K562 (cell line): ENCODE results near the gene SMAP2. TPM values are rescaled to one million over a fixed set of nuclear protein-coding genes. Genes with fewer than 3 reads are reported as not detected.

Experiments
- BACH1 ChIP-seq: fragments of 200-800 bp; sonication (Bioruptor generic); IDR thresholded peaks from 2 replicates; pipeline ENCODE4 v1.6.1; 2016; ENCODE audit warnings: missing genetic modification characterization, missing compliant biosample characterization
- CREBBP ChIP-seq: IDR thresholded peaks from one replicate; pipeline ENCODE4 v1.6.1; 2012; ENCODE audit warnings: low read depth, mild to moderate bottlenecking, control low read depth, inconsistent platforms, low read length
- EWSR1 ChIP-seq: fragments of 450-650 bp; IDR thresholded peaks from 2 replicates; pipeline ENCODE4 v1.6.1; 2018; ENCODE audit warnings: borderline replicate concordance, mild to moderate bottlenecking, low read depth, moderate library complexity; ENCODE audit not compliant: partially characterized antibody
- GABPB2 ChIP-seq: fragments of 250-450 bp; sonication (Bioruptor Pico); conservative IDR thresholded peaks from 2 replicates; pipeline ENCODE4 v1.5.1; 2021; ENCODE audit warnings: mild to moderate bottlenecking
- HNRNPUL1 ChIP-seq: fragments of 200-400 bp; formaldehyde crosslinking; IDR thresholded peaks from 2 replicates; pipeline ENCODE4 v1.6.1; 2017; ENCODE audit warnings: low read length
- IFI16 ChIP-seq: fragments of 250-450 bp; sonication (Bioruptor Pico); IDR thresholded peaks from 2 replicates; pipeline ENCODE4 v2.1.2; 2022; ENCODE audit warnings: mild to moderate bottlenecking, inconsistent platforms
- KLF6 ChIP-seq: fragments of 250-450 bp; sonication (Bioruptor Pico); IDR thresholded peaks from 2 replicates; pipeline ENCODE4 v1.4.0; 2020; ENCODE audit warnings: mild to moderate bottlenecking, moderate library complexity, borderline replicate concordance
- NBN ChIP-seq: fragments of 450-650 bp; IDR thresholded peaks from 2 replicates; pipeline ENCODE4 v1.6.1; 2016; ENCODE audit warnings: low read depth, mild to moderate bottlenecking
- PTBP1 ChIP-seq: fragments of 200-400 bp; formaldehyde crosslinking; IDR thresholded peaks from 2 replicates; pipeline ENCODE4 v1.6.1; 2017; ENCODE audit warnings: low read depth, low read length
- PURB ChIP-seq: sonication (generic); formaldehyde crosslinking; IDR thresholded peaks from 2 replicates; pipeline ENCODE4 v1.9.0; 2021; ENCODE audit warnings: low read depth, mild to moderate bottlenecking, missing genetic modification reagents
- RFX5 ChIP-seq: IDR thresholded peaks from 2 replicates; pipeline ENCODE4 v1.6.1; 2011; ENCODE audit warnings: low read depth, mild to moderate bottlenecking, improper control_type of control experiment, low read length
- SMAD3 ChIP-seq: fragments of 450-650 bp; formaldehyde crosslinking; conservative IDR thresholded peaks from 2 replicates; pipeline ENCODE4 v1.4.0; 2020; ENCODE audit warnings: mild to moderate bottlenecking
- SMARCA4 ChIP-seq: fragments of 450-650 bp; IDR thresholded peaks from 2 replicates; pipeline ENCODE4 v1.6.1; 2016
- SNIP1 ChIP-seq: fragments of 450-650 bp; IDR thresholded peaks from 2 replicates; pipeline ENCODE4 v1.7.1; 2017; ENCODE audit warnings: low read depth, mild to moderate bottlenecking
- U2AF1 ChIP-seq: fragments of 200-400 bp; formaldehyde crosslinking; optimal IDR thresholded peaks from 2 replicates; pipeline ENCODE3; 2017; ENCODE audit warnings: mild to moderate bottlenecking, low read depth, low read length, moderate library complexity
- ZNF77 ChIP-seq: fragments of 250-450 bp; sonication (Bioruptor Pico); IDR thresholded peaks from 2 replicates; pipeline ENCODE4 v1.5.0; 2020
- polyA plus RNA-seq, 8 experiments: library from polyadenylated mRNA; depleted of rRNA in 4 of 8; stranded (reverse) in 5 of 8; unstranded in 3 of 8; fragments of >200 nt; fragmentation: Nextera tagmentation in 2 of 8; fragmentation: Illumina TruSeq in 1 of 8; extraction: Ambion mirVana in 2 of 8; extraction: Trizol in 1 of 8; gene quantifications; 2 replicates each; pipeline versions ENCODE4 v1.2.1 to v1.2.3, GENCODE V29; 2011 to 2014; ENCODE audit warnings: inconsistent platforms in 1 of 8, missing spikeins in 1 of 8
- total RNA-seq, 7 experiments: library from RNA; depleted of rRNA in 6 of 7; stranded (reverse); fragments of >200 nt in 6 of 7; fragmentation: Illumina TruSeq in 2 of 7; extraction: Trizol in 2 of 7; gene quantifications; 2 replicates each; pipeline versions ENCODE4 v1.2.1 to v1.2.3, GENCODE V29; 2011 to 2021; ENCODE audit warnings: low replicate concordance in 1 of 7
- TF ChIP-seq, protein P1 (sequence below): IDR thresholded peaks from 3 replicates; pipeline ENCODE4 v1.6.1; 2011; ENCODE audit warnings: borderline replicate concordance, mild to moderate bottlenecking; ENCODE audit not compliant: insufficient read length, insufficient read depth
- TF ChIP-seq, protein P2 (sequence below): fragments of 450-650 bp; IDR thresholded peaks from 2 replicates; pipeline ENCODE4 v1.6.1; 2017; ENCODE audit warnings: antibody characterized with exemption
- TF ChIP-seq, protein P3 (sequence below): fragments of 250-450 bp; sonication (Bioruptor Pico); IDR thresholded peaks from 2 replicates; pipeline ENCODE4 v1.8.0; 2021; ENCODE audit warnings: moderate library complexity, mild to moderate bottlenecking, inconsistent platforms
- TF ChIP-seq, protein P4 (sequence below): fragments of 450-650 bp; formaldehyde crosslinking; IDR thresholded peaks from 2 replicates; pipeline ENCODE4 v1.4.0; 2022; ENCODE audit warnings: missing genetic modification characterization
- TF ChIP-seq, protein P5 (sequence below), 2 experiments: fragments of 450-650 bp in 1 of 2; sonication (generic) in 1 of 2; formaldehyde crosslinking in 1 of 2; IDR thresholded peaks in 1 of 2; conservative IDR thresholded peaks in 1 of 2; 2 replicates each; pipeline versions ENCODE4 v1.6.1 to v1.8.1; 2016 to 2023; ENCODE audit warnings: mild to moderate bottlenecking in 2 of 2, moderate library complexity in 2 of 2, inconsistent platforms in 1 of 2, missing genetic modification reagents in 1 of 2
- TF ChIP-seq, protein P6 (sequence below): fragments of 450-650 bp; IDR thresholded peaks from 2 replicates; pipeline ENCODE4 v1.7.0; 2016; ENCODE audit warnings: borderline replicate concordance

Gene SMAP2
- total and polyA plus RNA-seq, 9 of the 15 experiments (the other 6 are each of a cell fraction or from before 2014, with no cell fraction given): 38.7 to 212 (median 94.1) TPM

DNA sequence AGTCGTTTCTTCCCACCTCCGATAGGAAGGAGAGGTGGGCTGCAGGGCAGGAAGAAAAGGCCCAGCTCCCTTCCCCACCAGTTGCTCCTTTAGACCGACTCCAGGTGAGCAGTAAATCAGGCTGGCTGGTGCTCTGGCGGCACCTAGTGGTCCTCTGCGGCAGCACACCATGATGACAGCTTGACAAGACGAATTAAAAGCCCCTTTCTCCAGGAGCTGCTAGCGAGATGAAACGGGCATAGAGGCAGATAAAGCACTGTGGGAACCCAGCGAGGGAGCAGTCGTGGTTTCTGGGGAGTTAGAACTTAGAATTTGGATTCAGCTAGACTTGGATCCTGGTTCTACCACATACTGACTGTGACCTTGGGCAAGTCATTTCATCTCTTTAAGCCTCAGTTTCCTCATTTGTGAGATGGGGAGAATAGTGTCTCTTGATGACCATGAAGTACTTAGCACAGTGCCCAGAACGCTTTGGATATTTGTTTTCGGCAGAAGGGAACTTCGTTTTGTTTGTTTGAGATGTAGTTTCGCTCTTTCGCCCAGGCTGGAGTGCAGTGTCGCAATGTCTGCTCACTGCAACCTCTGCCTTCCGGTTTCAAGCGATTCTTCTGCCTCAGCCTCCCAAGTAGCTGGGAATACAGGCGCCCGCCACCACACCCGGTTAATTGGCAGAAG, 34.6 kb upstream of the SMAP2 start (continued):
- TF ChIP-seq CREBBP (no peak), PTBP1 (0 out of 2 replicates have a peak, but pooled peaks have one; percentile 38), KLF6 (no peak), PURB (CRISPR knock-in tag) (no peak), ZNF77 (no peak), GABPB2 (CRISPR knock-in tag) (no peak), SNIP1 (no peak), SMAD3 (CRISPR knock-in tag) (no peak), HNRNPUL1 (no peak), NBN (no peak), SMARCA4 (0 out of 2 replicates have a peak, but pooled peaks have one; percentile 29), RFX5 (no peak), BACH1 (no peak), U2AF1 (no peak), EWSR1 (no peak), IFI16 (CRISPR knock-in tag) (no peak)
- TF ChIP-seq, protein P1, sequence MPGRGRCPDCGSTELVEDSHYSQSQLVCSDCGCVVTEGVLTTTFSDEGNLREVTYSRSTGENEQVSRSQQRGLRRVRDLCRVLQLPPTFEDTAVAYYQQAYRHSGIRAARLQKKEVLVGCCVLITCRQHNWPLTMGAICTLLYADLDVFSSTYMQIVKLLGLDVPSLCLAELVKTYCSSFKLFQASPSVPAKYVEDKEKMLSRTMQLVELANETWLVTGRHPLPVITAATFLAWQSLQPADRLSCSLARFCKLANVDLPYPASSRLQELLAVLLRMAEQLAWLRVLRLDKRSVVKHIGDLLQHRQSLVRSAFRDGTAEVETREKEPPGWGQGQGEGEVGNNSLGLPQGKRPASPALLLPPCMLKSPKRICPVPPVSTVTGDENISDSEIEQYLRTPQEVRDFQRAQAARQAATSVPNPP: no peak
- TF ChIP-seq, protein P2, sequence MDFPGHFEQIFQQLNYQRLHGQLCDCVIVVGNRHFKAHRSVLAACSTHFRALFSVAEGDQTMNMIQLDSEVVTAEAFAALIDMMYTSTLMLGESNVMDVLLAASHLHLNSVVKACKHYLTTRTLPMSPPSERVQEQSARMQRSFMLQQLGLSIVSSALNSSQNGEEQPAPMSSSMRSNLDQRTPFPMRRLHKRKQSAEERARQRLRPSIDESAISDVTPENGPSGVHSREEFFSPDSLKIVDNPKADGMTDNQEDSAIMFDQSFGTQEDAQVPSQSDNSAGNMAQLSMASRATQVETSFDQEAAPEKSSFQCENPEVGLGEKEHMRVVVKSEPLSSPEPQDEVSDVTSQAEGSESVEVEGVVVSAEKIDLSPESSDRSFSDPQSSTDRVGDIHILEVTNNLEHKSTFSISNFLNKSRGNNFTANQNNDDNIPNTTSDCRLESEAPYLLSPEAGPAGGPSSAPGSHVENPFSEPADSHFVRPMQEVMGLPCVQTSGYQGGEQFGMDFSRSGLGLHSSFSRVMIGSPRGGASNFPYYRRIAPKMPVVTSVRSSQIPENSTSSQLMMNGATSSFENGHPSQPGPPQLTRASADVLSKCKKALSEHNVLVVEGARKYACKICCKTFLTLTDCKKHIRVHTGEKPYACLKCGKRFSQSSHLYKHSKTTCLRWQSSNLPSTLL: no peak
- TF ChIP-seq, protein P3, sequence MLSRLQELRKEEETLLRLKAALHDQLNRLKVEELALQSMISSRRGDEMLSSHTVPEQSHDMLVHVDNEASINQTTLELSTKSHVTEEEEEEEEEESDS (CRISPR knock-in tag): no peak
- TF ChIP-seq, protein P4, sequence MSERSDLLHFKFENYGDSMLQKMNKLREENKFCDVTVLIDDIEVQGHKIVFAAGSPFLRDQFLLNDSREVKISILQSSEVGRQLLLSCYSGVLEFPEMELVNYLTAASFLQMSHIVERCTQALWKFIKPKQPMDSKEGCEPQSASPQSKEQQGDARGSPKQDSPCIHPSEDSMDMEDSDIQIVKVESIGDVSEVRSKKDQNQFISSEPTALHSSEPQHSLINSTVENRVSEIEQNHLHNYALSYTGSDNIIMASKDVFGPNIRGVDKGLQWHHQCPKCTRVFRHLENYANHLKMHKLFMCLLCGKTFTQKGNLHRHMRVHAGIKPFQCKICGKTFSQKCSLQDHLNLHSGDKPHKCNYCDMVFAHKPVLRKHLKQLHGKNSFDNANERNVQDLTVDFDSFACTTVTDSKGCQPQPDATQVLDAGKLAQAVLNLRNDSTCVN (CRISPR knock-in tag): no peak
- TF ChIP-seq, protein P5, sequence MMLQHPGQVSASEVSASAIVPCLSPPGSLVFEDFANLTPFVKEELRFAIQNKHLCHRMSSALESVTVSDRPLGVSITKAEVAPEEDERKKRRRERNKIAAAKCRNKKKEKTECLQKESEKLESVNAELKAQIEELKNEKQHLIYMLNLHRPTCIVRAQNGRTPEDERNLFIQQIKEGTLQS (IDR thresholded peaks at IDR 0.05): no peak
- TF ChIP-seq, protein P5 (CRISPR knock-in tag; conservative IDR thresholded peaks at IDR 0.05): peak; percentile 14; the same call in 1 of the 2 replicates
- TF ChIP-seq, protein P6, sequence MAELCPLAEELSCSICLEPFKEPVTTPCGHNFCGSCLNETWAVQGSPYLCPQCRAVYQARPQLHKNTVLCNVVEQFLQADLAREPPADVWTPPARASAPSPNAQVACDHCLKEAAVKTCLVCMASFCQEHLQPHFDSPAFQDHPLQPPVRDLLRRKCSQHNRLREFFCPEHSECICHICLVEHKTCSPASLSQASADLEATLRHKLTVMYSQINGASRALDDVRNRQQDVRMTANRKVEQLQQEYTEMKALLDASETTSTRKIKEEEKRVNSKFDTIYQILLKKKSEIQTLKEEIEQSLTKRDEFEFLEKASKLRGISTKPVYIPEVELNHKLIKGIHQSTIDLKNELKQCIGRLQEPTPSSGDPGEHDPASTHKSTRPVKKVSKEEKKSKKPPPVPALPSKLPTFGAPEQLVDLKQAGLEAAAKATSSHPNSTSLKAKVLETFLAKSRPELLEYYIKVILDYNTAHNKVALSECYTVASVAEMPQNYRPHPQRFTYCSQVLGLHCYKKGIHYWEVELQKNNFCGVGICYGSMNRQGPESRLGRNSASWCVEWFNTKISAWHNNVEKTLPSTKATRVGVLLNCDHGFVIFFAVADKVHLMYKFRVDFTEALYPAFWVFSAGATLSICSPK: no peak
